Astrocyte of the spinal cord (primary cell): Measurements from ENCODE around the gene KRT6B.

Experiments used
- DNase-seq: peaks from one replicate; pipeline ENCODE4 v3.0.0; 2011; ENCODE audit warnings: low read depth, low spot score
- H3K4me3 ChIP-seq: 2 replicates; pipeline ENCODE4 v1.5.1; 2011; ENCODE audit warnings: low read depth, mild to moderate bottlenecking, low read length, moderate library complexity
- in situ Hi-C: cut with HindIII; loops from 2 replicates; pipeline ENCODE4 v1.10.0; 2017; ENCODE audit warnings: low sequenced_read_pairs
- TF ChIP-seq, protein P1 (sequence below): IDR thresholded peaks from 2 replicates; pipeline ENCODE4 v1.5.1; 2012; ENCODE audit warnings: low read depth, mild to moderate bottlenecking, low read length, inconsistent platforms

Gene KRT6B

DNA sequence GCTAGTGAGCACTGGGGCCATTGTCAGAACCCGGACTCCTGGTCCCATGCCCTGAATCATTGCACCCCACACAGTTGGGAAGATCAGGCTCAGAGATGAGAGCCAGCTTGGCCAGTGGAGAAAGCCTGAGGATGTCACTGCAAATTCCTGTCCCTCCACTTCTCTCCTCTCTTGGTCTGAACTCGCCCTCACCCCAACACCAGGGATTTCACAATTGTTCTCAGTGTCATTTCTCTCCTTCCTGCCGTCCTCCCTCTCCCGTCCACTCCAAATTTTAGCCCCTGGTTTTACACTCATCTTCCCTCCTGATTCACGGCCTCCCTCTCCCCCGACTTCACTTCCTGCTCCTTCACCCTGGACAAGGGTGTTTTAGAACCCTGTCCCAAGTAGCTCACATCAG lies 28.9 kb downstream of the KRT6B start:
- H3K4me3 ChIP-seq: no peak overlapping the region
- TF ChIP-seq, protein P1, sequence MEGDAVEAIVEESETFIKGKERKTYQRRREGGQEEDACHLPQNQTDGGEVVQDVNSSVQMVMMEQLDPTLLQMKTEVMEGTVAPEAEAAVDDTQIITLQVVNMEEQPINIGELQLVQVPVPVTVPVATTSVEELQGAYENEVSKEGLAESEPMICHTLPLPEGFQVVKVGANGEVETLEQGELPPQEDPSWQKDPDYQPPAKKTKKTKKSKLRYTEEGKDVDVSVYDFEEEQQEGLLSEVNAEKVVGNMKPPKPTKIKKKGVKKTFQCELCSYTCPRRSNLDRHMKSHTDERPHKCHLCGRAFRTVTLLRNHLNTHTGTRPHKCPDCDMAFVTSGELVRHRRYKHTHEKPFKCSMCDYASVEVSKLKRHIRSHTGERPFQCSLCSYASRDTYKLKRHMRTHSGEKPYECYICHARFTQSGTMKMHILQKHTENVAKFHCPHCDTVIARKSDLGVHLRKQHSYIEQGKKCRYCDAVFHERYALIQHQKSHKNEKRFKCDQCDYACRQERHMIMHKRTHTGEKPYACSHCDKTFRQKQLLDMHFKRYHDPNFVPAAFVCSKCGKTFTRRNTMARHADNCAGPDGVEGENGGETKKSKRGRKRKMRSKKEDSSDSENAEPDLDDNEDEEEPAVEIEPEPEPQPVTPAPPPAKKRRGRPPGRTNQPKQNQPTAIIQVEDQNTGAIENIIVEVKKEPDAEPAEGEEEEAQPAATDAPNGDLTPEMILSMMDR: no peak
- DNase-seq: no peak
- in situ Hi-C loops: no loop called here

DNA sequence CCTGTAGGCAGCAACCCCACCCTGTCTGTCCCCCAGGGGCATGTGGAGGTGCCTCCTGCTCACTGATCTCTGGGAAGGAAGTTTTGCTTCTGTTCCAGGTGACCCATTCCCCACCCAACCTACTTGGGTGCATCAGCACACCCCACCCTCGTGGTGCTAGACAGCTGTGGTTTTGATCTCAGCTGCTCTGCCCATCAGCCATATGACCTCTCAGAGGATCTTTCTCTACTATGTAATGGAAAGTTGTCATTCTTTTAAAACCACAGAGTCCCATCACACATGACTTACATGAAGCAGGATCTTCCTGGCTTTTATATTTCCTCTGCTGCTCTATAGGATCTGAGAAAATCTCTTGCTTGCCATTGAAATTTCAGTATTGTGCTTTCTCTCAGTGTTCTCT lies 32.3 kb downstream of the KRT6B start:
- TF ChIP-seq, protein P1: no peak
- in situ Hi-C loops: no loop called here
- no peak overlapping the region for H3K4me3 ChIP-seq
- no peak for DNase-seq

DNA sequence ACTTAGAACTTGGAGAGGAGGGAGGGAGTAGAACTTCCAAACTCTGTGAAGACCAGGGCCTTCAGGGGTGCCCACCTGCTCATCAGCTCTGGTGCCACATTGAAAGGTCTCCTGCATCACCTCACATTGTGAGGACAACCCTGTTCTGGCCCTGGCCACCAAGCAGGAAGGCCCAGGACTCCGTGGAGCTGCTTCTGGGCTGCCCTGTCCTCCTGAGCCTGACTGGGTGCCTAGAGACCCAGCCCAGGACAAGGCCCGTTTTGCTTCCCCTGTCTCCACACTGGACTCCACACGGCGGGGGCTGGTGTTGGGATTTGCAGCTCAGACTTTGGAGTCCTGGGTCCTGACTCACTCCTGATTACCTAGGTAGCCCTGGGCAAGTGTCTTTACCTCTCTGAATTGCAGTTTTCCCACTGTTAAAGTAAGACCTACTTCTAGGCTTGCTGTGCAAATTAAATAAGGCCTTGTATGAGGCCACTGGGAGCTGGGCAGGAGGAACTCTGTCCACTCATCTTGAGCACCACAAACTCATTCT lies 33.3 kb downstream of the KRT6B start:
- H3K4me3 ChIP-seq: no peak overlapping the region
- DNase-seq: no peak
- in situ Hi-C loops: no loop called here
- TF ChIP-seq, protein P1: no peak

DNA sequence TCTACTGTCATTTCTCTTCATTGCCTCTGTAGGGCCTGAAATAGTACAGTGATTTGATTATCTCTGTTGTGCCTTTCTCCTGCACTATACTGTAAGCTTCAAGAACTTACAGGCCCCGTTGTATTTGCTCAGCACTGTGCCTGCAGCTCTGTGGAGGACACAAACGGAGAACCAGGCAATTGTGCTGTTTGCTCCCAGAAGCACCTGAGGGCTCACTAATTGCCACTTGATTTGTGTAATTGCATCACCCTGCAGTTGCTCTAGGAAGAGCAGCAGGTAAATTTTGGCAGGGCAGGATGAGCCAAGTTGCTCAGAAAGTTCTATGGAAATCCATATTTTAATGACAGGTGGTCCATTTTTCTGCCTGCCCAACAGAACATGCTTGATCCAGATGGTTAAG lies 34.2 kb downstream of the KRT6B start:
- in situ Hi-C loops: no loop called here
- no peak overlapping the region for H3K4me3 ChIP-seq

DNA sequence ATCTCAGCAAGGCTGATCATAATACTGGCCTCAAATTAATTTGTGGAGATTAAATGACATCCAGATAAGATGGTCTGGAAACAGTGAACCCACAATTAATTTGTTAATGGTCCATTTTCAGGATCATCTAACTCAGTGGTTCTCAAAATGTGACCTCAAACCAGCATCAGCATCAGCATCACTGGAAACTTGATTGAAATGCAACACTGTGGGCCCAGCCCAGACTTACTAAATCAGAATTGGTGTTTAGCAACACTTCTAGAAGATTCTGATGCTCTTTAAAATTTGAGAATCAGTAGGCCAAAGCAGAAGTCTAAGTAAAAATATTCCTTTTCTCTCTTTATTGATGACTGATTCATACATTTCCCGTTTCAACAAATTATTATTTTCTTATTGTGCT lies 35.2 kb downstream of the KRT6B start:
- TF ChIP-seq, protein P1: no peak
- no peak overlapping the region for H3K4me3 ChIP-seq
- no peak for DNase-seq
- in situ Hi-C loops: no loop called here

More for the DNA sequence above, 34.2 kb downstream of the KRT6B start:
- no peak for DNase-seq
- TF ChIP-seq, protein P1: no peak

DNA sequence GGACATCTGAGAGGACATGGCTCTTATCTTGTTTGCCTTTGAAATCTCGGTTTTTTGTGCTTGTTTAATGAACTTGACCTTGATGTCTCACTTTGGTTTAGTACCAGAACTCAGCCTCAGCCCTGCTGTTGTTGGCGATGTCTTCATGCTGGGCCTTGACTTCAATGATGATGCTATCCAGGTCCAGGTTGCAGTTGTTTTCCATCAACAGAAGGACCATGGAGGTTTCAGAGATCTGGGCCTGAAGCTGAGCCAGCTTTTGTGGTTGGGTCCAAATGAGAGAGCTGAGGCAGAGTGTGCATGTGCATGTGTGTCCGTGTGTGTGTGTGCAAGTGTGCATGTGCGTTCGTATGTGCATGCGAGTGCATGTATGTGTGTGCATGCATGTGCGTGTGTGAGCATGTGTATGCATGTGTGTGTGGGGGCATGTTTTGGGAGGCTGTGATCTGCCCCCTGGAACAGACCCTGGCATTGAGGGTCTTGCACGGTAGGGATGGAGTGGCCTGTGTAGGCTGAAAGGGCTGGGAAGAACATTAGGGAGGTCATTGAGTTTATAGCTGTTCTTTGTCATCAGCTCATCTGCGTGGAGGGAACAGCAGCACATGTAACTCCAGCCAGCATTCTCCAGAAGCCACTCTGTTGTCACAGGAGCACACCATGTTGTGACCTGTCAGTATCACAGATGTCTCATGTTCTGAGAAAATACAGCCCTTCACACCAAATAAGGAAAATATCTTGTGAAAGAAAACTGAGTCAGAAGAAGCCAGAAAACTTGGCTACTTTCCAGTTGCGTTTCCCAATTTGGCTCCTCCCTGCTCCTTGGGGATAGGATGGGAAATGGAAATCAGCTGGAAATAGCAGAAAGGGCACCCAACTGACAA lies 35.8 kb downstream of the KRT6B start:
- TF ChIP-seq, protein P1: no peak
- peak; percentile 22 for DNase-seq
- in situ Hi-C loops: no loop called here
- H3K4me3 ChIP-seq: no peak overlapping the region
